NCI-H748 (cell line): ENCODE measurements around the gene GPSM1.
A peak's percentile ranks its signal among the peaks of the same experiment; 100 is the strongest.

ENCODE experiments used
- DNase-seq: peaks from one replicate; lab custom pipeline; 2025; ENCODE audit not compliant: unreplicated experiment; lab: John Stamatoyannopoulos, UW

Gene GPSM1, protein sequence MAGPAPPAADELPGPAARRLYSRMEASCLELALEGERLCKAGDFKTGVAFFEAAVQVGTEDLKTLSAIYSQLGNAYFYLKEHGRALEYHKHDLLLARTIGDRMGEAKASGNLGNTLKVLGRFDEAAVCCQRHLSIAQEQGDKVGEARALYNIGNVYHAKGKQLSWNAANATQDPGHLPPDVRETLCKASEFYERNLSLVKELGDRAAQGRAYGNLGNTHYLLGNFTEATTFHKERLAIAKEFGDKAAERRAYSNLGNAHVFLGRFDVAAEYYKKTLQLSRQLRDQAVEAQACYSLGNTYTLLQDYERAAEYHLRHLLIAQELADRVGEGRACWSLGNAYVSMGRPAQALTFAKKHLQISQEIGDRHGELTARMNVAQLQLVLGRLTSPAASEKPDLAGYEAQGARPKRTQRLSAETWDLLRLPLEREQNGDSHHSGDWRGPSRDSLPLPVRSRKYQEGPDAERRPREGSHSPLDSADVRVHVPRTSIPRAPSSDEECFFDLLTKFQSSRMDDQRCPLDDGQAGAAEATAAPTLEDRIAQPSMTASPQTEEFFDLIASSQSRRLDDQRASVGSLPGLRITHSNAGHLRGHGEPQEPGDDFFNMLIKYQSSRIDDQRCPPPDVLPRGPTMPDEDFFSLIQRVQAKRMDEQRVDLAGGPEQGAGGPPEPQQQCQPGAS

GRCh38 chr9:136327304-136327974 is at the start of gene GPSM1:
Gene GPSM1, plus strand, starts transcription at chr9:136327539. Its CDS starts 157 bp downstream, at chr9:136327696.
- peak; percentile 50 for DNase-seq

DNA sequence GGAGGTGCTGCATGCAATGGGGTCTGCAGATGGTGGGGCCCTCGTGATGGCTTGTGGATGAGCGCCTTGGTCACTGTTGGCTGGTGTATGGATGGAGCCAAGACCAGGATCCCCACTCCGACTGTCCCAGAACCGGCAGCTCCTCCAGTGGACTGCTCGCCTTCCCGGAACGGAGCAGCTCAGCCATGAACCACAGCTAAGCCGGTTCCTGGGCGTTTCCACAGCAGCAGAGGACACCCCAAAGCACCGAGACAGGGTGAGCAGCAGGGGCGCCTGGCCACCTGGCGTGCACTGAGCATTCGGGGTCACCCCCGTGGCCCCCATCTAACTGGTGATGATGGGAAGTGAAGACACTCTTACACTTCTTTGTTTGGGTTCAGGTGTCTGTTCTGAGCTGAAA is 49.6 kb upstream of the GPSM1 start:
- DNase-seq: no peak

GRCh38 chr9:136278221-136278620 is 49.1 kb upstream of the GPSM1 start:
- DNase-seq: no peak

DNA sequence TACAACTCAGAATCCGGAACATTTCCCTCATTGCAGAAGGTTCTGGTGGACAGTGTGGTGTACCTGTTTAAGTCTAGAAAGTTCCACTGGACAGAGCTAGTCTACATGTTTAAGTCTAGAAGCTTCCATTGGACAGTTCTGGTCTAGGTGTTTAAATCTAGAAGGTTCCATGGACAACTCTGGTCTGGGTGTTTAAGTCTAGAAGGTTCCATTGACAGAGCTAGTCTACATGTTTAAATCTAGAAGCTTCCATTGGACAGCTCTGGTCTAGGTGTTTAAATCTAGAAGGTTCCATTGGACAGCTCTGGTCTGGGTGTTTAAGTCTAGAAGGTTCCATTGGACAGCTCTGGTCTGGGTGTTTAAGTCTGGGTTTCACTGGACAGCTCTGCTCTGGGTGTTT is 48.4 kb upstream of the GPSM1 start:
- no peak for DNase-seq

- no peak for DNase-seq
These were observed 47.9 kb upstream of the GPSM1 start for GRCh38 chr9:136279471-136279870.

GRCh38 chr9:136280535-136281315 is 46.6 kb upstream of the GPSM1 start:
- DNase-seq: no peak

- DNase-seq: no peak
These were observed 45.7 kb upstream of the GPSM1 start for GRCh38 chr9:136281421-136282271.

DNA sequence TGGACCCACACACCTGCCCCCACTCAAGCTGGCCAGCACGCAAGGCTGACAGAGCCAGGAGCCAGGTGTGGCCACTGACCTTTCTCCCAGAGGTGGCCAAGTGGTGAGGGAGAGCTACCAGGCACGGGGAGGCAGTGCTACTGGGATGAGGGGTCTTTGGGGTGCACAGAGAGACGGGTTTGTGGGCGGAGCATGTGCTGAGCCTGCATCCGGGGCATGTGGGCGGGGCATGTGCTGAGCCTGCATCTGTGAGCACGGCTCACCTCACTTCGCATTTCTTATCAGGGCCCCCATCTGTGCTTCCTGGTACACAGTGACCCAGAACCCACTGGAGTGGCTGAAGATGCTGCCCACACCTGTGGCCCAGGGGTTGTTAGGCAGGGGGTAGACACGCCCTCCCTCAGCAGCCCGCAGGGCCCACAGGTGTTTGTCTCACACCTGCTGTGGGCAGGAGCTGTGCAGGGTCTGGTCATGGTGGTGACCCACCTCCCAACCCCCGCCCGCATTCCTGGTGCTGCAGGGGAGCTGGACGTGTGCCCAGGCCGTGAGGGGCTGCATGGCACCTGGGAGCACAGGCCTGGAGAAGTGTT is 45.0 kb upstream of the GPSM1 start:
- no peak for DNase-seq

GRCh38 chr9:136283291-136284235 is 43.8 kb upstream of the GPSM1 start:
- peak; percentile 67 for DNase-seq

DNA sequence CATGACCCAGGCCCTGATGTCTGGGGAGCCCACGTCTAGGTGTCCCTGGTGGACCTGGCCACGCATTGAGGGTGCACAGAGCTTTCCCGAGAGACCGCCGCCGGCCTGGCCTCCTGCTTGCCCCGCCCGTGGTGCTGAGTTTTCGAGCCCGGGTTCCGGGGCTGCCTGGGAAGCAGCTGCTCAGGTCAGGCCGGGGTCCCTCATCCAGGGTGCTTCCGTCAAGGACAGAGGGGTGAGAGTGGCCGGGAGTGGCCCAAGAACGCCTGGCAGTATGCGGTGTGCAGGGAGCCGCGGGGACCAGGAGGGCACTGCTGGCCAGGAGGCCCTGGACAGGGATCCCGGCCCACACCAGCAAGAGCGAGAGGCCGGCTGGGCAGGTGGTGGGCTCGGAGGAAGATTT is 43.0 kb upstream of the GPSM1 start:
- no peak for DNase-seq

- no peak for DNase-seq
These were observed 42.4 kb upstream of the GPSM1 start for GRCh38 chr9:136284951-136285350.

DNA sequence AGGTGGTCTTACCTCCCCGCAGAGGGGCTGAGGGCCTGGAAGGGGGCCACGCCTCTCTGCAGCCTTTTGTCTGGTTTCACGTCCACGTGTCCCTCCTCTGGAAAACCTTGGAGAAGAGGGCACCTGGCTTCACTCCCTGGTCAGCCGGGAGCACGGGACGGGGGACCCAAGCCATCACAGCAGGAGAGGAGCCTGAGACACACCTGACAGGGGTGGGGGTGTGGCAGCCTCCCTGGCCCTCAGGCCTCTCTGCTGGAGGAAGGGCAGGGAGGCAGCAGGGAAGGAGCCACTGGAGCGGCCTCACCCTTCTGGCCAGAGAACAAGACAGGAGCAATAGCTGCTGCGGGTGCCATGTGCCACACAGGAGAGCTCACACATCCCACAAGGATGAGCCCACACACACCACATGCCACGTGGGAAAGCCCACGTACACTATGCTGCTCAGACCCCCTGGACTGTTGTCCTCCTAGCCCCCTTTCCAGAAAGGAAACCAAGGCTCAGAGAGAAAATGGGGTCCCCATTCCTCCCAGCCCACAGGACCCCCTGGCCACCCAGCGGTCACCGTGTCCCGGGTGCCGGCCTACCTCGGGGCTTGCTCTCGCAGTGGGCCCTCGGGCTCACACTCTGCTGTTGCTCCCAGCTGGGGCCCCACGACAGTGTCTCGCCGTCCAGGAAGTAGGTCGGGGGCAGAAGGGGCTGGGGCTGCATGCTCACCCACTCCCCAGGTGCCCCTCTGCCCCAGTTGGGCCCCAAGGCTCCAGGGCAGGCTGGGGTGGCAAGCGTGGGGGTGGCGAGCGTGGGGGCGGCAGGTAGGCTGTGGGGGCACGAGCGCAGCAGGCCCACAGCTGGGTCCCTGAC is 41.6 kb upstream of the GPSM1 start:
- no peak for DNase-seq

DNA sequence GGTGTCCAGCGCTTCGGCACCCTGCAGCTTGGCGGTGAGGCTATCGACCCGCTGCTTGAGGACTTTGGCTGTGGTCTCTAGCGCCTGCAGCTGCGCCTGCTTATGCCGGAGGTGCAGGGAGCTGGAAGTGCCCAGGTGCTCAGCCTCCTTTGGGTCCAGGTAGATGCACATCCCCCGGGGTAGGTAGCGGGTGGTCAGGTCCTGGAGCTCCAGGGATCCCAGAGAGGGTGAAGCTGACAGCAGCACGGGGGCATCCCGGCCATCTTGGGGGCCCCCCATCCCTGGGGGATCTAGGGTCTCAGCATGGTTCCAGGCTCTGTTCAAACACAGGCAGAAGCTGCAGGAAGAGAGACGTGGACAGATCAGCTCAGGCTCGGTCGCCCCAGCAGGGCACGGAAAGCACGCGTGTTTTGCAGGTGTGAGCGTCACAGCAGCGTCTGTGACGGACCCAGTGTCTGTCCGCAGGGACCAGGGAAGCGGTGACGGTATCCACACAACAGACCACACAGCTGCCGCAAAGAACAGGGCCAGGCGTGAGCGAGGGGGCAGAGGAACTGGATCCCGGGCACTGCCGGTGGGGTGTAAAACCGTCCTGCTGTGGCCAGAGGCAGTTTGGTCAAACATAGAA is 40.9 kb upstream of the GPSM1 start:
- no peak for DNase-seq

- DNase-seq: no peak
These were observed 40.4 kb upstream of the GPSM1 start for GRCh38 chr9:136286987-136287379.

GRCh38 chr9:136287960-136288753 is 39.2 kb upstream of the GPSM1 start:
- no peak for DNase-seq

GRCh38 chr9:136289651-136290507 is 37.5 kb upstream of the GPSM1 start:
- no peak for DNase-seq
